Panc1 (cell line): ENCODE measurements around the gene HS6ST3.

ENCODE experiments used
- SIN3A ChIP-seq: IDR thresholded peaks from 2 replicates; pipeline ENCODE4 v1.6.1; 2012; ENCODE audit warnings: low read depth, mild to moderate bottlenecking, low read length, moderate library complexity, borderline replicate concordance; ENCODE audit not compliant: insufficient read depth
- TF ChIP-seq, protein P1 (sequence below): fragments of 450-650 bp; IDR thresholded peaks from 2 replicates; pipeline ENCODE4 v1.5.1; 2017; ENCODE audit warnings: mild to moderate bottlenecking

DNA sequence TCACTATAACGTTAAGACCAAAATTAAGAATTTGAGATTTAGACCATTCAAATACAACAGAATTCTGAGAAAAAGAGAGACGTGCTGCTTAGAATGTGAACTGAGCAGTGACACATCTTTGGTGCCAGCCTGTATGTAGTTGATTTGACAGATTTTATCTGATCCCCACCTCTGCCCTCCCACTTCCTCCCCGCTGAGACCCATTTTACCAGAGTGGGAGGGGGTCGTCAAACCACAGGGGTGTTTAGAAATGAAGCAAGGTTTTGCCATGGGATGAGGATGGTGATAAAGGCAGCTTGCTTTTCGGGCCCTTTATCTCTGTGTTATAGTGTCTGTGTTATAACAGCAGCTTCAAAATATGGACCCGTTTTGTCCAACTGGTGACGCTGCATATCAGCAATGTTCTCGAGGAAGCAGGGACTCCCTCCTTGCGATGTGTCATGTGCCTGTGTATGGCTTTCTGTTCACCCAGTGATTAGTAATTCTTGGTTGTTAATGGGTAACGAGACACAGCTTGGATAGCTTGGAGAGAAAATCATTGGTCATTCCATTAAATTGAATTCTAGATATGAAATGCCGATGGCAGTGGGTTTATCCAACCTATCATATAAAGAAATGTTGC is 125.0 kb downstream of the HS6ST3 start:
- TF ChIP-seq, protein P1, sequence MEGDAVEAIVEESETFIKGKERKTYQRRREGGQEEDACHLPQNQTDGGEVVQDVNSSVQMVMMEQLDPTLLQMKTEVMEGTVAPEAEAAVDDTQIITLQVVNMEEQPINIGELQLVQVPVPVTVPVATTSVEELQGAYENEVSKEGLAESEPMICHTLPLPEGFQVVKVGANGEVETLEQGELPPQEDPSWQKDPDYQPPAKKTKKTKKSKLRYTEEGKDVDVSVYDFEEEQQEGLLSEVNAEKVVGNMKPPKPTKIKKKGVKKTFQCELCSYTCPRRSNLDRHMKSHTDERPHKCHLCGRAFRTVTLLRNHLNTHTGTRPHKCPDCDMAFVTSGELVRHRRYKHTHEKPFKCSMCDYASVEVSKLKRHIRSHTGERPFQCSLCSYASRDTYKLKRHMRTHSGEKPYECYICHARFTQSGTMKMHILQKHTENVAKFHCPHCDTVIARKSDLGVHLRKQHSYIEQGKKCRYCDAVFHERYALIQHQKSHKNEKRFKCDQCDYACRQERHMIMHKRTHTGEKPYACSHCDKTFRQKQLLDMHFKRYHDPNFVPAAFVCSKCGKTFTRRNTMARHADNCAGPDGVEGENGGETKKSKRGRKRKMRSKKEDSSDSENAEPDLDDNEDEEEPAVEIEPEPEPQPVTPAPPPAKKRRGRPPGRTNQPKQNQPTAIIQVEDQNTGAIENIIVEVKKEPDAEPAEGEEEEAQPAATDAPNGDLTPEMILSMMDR = no peak
- no peak for TF ChIP-seq SIN3A
